ENCODE data around the gene SHISAL1.
"Not testable (repeated sequence)": the region's sequence is repeated elsewhere in the genome, so short reads cannot be mapped to it uniquely, and the experiment has no call there.

The SHISAL1 gene

GRCh38 chr22:44248926-44249325 is 63.8 kb downstream of the SHISAL1 start:
- H3K27ac ChIP-seq (ENCODE audit: low read length) = no peak overlapping the region
- H3K4me1 ChIP-seq (ENCODE audit: control insufficient read depth in 1 of 2, insufficient read depth in 2 of 2, low read length in 2 of 2) = no peaks in the 10 kb centered on the region
- H3K36me3 ChIP-seq (ENCODE audit: control insufficient read depth in 1 of 2, insufficient read depth in 2 of 2, low read length in 2 of 2) = peaks cover 0 to 33% of the 10 kb centered on the region in 2 donors
- H3K9me3 ChIP-seq (ENCODE audit: control insufficient read depth in 1 of 2, low read length in 2 of 2) = peaks cover 0 to 12% of the 10 kb centered on the region in 2 donors
- no peak overlapping the region for H3K4me3 ChIP-seq (ENCODE audit: low read depth in 1 of 2, low read length in 2 of 2)
- H3K27me3 ChIP-seq (ENCODE audit: low read depth, low read length) = no peaks in the 10 kb centered on the region

GRCh38 chr22:44247923-44248892 is 64.5 kb downstream of the SHISAL1 start:
- Histone ChIP-seq H3K4me3 (ENCODE audit: low read depth in 1 of 2, low read length in 2 of 2) (no peak overlapping the region), H3K27me3 (ENCODE audit: low read depth, low read length) (no peaks in the 10 kb centered on the region), H3K4me1 (ENCODE audit: control insufficient read depth in 1 of 2, insufficient read depth in 2 of 2, low read length in 2 of 2) (no peaks in the 10 kb centered on the region), H3K36me3 (ENCODE audit: control insufficient read depth in 1 of 2, insufficient read depth in 2 of 2, low read length in 2 of 2) (peaks cover 0 to 33% of the 10 kb centered on the region in 2 donors), H3K9me3 (ENCODE audit: control insufficient read depth in 1 of 2, low read length in 2 of 2) (peaks cover 0 to 12% of the 10 kb centered on the region in 2 donors), H3K27ac (ENCODE audit: low read length) (no peak overlapping the region)

GRCh38 chr22:44247346-44247745 is 65.4 kb downstream of the SHISAL1 start:
- peaks cover 0 to 33% of the 10 kb centered on the region in 2 donors for H3K36me3 ChIP-seq (ENCODE audit: control insufficient read depth in 1 of 2, insufficient read depth in 2 of 2, low read length in 2 of 2)
- peaks cover 0 to 12% of the 10 kb centered on the region in 2 donors for H3K9me3 ChIP-seq (ENCODE audit: control insufficient read depth in 1 of 2, low read length in 2 of 2)
- H3K27me3 ChIP-seq (ENCODE audit: low read depth, low read length) = no peaks in the 10 kb centered on the region
- H3K4me1 ChIP-seq (ENCODE audit: control insufficient read depth in 1 of 2, insufficient read depth in 2 of 2, low read length in 2 of 2) = no peaks in the 10 kb centered on the region
- H3K4me3 ChIP-seq (ENCODE audit: low read depth in 1 of 2, low read length in 2 of 2) = no peak overlapping the region
- no peak overlapping the region for H3K27ac ChIP-seq (ENCODE audit: low read length)

GRCh38 chr22:44246615-44247326 is 66.0 kb downstream of the SHISAL1 start:
- Histone ChIP-seq H3K27me3 (ENCODE audit: low read depth, low read length) (no peaks in the 10 kb centered on the region), H3K4me3 (ENCODE audit: low read depth in 1 of 2, low read length in 2 of 2) (no peak overlapping the region), H3K9me3 (ENCODE audit: control insufficient read depth in 1 of 2, low read length in 2 of 2) (peaks cover 0 to 12% of the 10 kb centered on the region in 2 donors), H3K4me1 (ENCODE audit: control insufficient read depth in 1 of 2, insufficient read depth in 2 of 2, low read length in 2 of 2) (no peaks in the 10 kb centered on the region), H3K27ac (ENCODE audit: low read length) (no peak overlapping the region), H3K36me3 (ENCODE audit: control insufficient read depth in 1 of 2, insufficient read depth in 2 of 2, low read length in 2 of 2) (peaks cover 0 to 33% of the 10 kb centered on the region in 2 donors)

- Histone ChIP-seq H3K36me3 (ENCODE audit: control insufficient read depth in 1 of 2, insufficient read depth in 2 of 2, low read length in 2 of 2) (peaks cover 0 to 33% of the 10 kb centered on the region in 2 donors), H3K4me3 (ENCODE audit: low read depth in 1 of 2, low read length in 2 of 2) (no peak overlapping the region), H3K27ac (ENCODE audit: low read length) (no peak overlapping the region), H3K27me3 (ENCODE audit: low read depth, low read length) (no peaks in the 10 kb centered on the region), H3K9me3 (ENCODE audit: control insufficient read depth in 1 of 2, low read length in 2 of 2) (peaks cover 0 to 12% of the 10 kb centered on the region in 2 donors), H3K4me1 (ENCODE audit: control insufficient read depth in 1 of 2, insufficient read depth in 2 of 2, low read length in 2 of 2) (no peaks in the 10 kb centered on the region)
Measured at GRCh38 chr22:44245867-44246266, 66.9 kb downstream of the SHISAL1 start.

GRCh38 chr22:44245438-44245837 is 67.3 kb downstream of the SHISAL1 start:
- Histone ChIP-seq H3K4me3 (ENCODE audit: low read depth in 1 of 2, low read length in 2 of 2) (no peak overlapping the region), H3K36me3 (ENCODE audit: control insufficient read depth in 1 of 2, insufficient read depth in 2 of 2, low read length in 2 of 2) (peaks cover 0 to 32% of the 10 kb centered on the region in 2 donors), H3K9me3 (ENCODE audit: control insufficient read depth in 1 of 2, low read length in 2 of 2) (peaks cover 0 to 9% of the 10 kb centered on the region in 2 donors), H3K27me3 (ENCODE audit: low read depth, low read length) (no peaks in the 10 kb centered on the region), H3K27ac (ENCODE audit: low read length) (no peak overlapping the region), H3K4me1 (ENCODE audit: control insufficient read depth in 1 of 2, insufficient read depth in 2 of 2, low read length in 2 of 2) (no peaks in the 10 kb centered on the region)

GRCh38 chr22:44244265-44244822 is 68.4 kb downstream of the SHISAL1 start:
- Histone ChIP-seq H3K4me1 (ENCODE audit: control insufficient read depth in 1 of 2, insufficient read depth in 2 of 2, low read length in 2 of 2) (no peaks in the 10 kb centered on the region), H3K4me3 (ENCODE audit: low read depth in 1 of 2, low read length in 2 of 2) (no peak overlapping the region), H3K27me3 (ENCODE audit: low read depth, low read length) (no peaks in the 10 kb centered on the region)

GRCh38 chr22:44243761-44244160 is 69.0 kb downstream of the SHISAL1 start:
- Histone ChIP-seq H3K27me3 (ENCODE audit: low read depth, low read length) (no peaks in the 10 kb centered on the region), H3K36me3 (ENCODE audit: control insufficient read depth in 1 of 2, insufficient read depth in 2 of 2, low read length in 2 of 2) (peaks cover 0 to 17% of the 10 kb centered on the region in 2 donors), H3K4me1 (ENCODE audit: control insufficient read depth in 1 of 2, insufficient read depth in 2 of 2, low read length in 2 of 2) (no peaks in the 10 kb centered on the region), H3K27ac (ENCODE audit: low read length) (no peak overlapping the region), H3K9me3 (ENCODE audit: control insufficient read depth in 1 of 2, low read length in 2 of 2) (no peaks in the 10 kb centered on the region), H3K4me3 (ENCODE audit: low read depth in 1 of 2, low read length in 2 of 2) (no peak overlapping the region)

More at GRCh38 chr22:44244265-44244822, 68.4 kb downstream of the SHISAL1 start:
- Histone ChIP-seq H3K9me3 (ENCODE audit: control insufficient read depth in 1 of 2, low read length in 2 of 2) (peaks cover 0 to under 1% of the 10 kb centered on the region in 2 donors), H3K36me3 (ENCODE audit: control insufficient read depth in 1 of 2, insufficient read depth in 2 of 2, low read length in 2 of 2) (peaks cover 0 to 21% of the 10 kb centered on the region in 2 donors), H3K27ac (ENCODE audit: low read length) (no peak overlapping the region)

- H3K4me1 ChIP-seq (ENCODE audit: control insufficient read depth in 1 of 2, insufficient read depth in 2 of 2, low read length in 2 of 2) = no peaks in the 10 kb centered on the region
- H3K36me3 ChIP-seq (ENCODE audit: control insufficient read depth in 1 of 2, insufficient read depth in 2 of 2, low read length in 2 of 2) = peaks cover 0 to 12% of the 10 kb centered on the region in 2 donors
- no peaks in the 10 kb centered on the region for H3K9me3 ChIP-seq (ENCODE audit: control insufficient read depth in 1 of 2, low read length in 2 of 2)
- no peak overlapping the region for H3K27ac ChIP-seq (ENCODE audit: low read length)
- no peak overlapping the region for H3K4me3 ChIP-seq (ENCODE audit: low read depth in 1 of 2, low read length in 2 of 2)
- no peaks in the 10 kb centered on the region for H3K27me3 ChIP-seq (ENCODE audit: low read depth, low read length)
Measured at GRCh38 chr22:44242946-44243724, 69.6 kb downstream of the SHISAL1 start.

- H3K36me3 ChIP-seq (ENCODE audit: control insufficient read depth in 1 of 2, insufficient read depth in 2 of 2, low read length in 2 of 2); H3K4me1 ChIP-seq (ENCODE audit: control insufficient read depth in 1 of 2, insufficient read depth in 2 of 2, low read length in 2 of 2); H3K27me3 ChIP-seq (ENCODE audit: low read depth, low read length); H3K4me3 ChIP-seq (ENCODE audit: low read depth in 1 of 2, low read length in 2 of 2); H3K27ac ChIP-seq (ENCODE audit: low read length); H3K9me3 ChIP-seq (ENCODE audit: control insufficient read depth in 1 of 2, low read length in 2 of 2): not testable (repeated sequence)
Measured at GRCh38 chr22:44241121-44241520, 71.6 kb downstream of the SHISAL1 start.

Data from muscle layer of duodenum (tissue), 2 donors.